ENCODE data around the gene GID8.

Gene GID8

DNA sequence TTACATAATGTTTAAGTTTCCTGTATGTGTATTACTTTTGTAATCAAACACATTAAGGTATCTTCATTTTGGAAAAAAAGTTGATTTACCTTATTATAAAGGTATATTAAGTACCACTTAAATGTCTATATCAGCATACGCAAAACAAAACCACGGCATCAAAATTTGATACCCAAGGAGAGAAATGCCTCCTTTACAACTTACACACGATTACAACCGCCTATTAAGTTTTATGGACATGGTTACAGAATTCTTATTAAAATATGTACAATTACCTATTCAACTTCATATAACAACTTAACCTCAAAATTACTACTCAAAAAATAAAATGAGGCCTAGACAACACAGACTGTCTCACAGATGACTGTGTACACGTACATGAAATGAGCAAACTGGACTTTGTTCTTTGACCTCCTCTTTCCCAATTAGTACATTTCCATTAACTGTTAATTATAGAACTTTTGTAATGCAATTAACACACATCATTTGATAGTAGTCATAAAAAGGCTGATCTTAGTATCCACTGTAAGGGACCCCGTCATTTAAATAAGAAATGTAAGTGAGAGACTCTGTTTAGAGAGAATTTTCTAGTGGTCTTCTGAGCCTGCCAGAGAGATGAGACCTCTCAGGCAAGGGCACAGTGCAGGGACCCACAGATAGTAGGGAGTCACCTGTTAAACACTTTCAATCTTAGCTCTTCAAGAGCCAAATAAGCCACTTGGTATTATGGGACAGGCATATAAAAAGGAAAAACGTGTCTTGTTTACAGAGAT, 14.1 kb upstream of the GID8 start:
- ATAC-seq: no peak
- Mint-ChIP-seq H3K4me1 (peaks cover 72% of the 10 kb centered on the region), H3K9me3 (no peaks in the 10 kb centered on the region), H3K4me3 (peak overlapping the region; percentile 89), H3K36me3 (peaks cover 44% of the 10 kb centered on the region), H3K27ac (peak overlapping the region; percentile 96)
- DNase-seq (ENCODE audit: low spot score in 2 of 2): no peak

- peak overlapping the region; percentile 89 for H3K4me3 Mint-ChIP-seq
- H3K9me3 Mint-ChIP-seq: no peaks in the 10 kb centered on the region
- peaks cover 71% of the 10 kb centered on the region for H3K4me1 Mint-ChIP-seq
- peak overlapping the region; percentile 96 for H3K27ac Mint-ChIP-seq
- no peak for DNase-seq (ENCODE audit: low spot score in 2 of 2)
- peaks cover 39% of the 10 kb centered on the region for H3K36me3 Mint-ChIP-seq
- ATAC-seq: peak; percentile 12
Measured at GRCh38 chr20:62924442-62925075, 13.4 kb upstream of the GID8 start.

DNA sequence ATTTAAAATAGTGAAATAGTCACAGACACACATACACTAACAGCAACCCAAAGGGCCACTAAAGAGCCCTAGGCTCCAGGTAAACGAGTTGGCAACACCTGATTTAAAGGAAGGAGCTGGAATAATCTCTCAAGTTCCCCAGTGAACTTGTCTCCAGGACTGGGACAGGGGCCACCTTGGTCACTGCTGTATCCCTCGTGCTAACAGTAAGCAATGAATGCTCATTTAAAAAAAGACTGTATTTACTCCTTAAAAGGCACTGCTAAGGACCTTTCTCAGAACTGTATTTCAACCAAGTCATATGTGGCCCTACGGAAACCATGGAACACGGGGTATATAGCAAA, 12.9 kb upstream of the GID8 start:
- Mint-ChIP-seq H3K4me3 (peak overlapping the region; percentile 89), H3K27ac (peak overlapping the region; percentile 96), H3K4me1 (peaks cover 72% of the 10 kb centered on the region), H3K36me3 (peaks cover 39% of the 10 kb centered on the region), H3K9me3 (no peaks in the 10 kb centered on the region)
- DNase-seq (ENCODE audit: low spot score in 2 of 2): no peak
- ATAC-seq: no peak

DNA sequence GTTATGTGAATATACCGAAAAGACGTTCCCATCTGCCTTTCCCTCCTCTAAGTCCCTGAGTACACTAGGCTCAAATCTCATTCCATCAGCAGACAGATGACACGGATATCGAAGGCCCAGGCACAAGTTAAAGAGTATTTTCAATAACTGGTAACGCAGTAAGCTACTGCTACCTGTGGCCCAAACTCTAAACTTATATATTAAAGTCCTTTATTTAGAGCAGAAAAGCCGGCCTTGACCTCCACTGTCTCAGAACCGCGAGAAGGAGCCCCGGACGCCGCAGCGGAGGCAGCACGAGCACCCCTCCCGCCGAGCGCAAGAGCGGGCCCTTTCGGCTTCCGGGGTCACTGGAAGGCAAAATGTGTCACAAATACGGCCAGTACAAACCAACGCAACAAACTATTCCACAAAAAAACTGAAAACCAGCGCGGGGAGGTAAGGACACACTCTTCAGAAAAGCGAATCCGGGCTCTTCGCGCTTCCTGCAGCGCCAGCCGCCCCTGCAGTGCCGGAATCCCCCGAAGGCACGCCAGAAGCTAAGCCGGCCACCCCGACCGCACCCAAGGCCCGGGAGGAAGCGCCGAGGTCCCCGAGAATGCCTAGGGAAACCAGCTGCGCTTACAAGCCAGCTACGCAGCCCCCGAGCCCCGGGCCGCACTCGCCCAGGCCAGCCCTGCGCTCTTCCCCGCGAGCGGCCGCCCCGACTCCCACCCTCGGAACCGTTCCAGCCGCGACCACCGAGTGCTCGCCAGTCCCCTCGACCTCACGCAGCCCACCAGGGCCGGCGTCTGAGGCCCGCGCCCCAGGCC, 12.3 kb upstream of the GID8 start:
- H3K4me3 Mint-ChIP-seq: peak overlapping the region; percentile 89
- peaks cover 39% of the 10 kb centered on the region for H3K36me3 Mint-ChIP-seq
- H3K9me3 Mint-ChIP-seq: no peaks in the 10 kb centered on the region
- ATAC-seq: peak; percentile 7
- DNase-seq (ENCODE audit: low spot score in 2 of 2): peak; percentile 32 to 74
- H3K27ac Mint-ChIP-seq: peak overlapping the region; percentile 96
- H3K4me1 Mint-ChIP-seq: peaks cover 72% of the 10 kb centered on the region

DNA sequence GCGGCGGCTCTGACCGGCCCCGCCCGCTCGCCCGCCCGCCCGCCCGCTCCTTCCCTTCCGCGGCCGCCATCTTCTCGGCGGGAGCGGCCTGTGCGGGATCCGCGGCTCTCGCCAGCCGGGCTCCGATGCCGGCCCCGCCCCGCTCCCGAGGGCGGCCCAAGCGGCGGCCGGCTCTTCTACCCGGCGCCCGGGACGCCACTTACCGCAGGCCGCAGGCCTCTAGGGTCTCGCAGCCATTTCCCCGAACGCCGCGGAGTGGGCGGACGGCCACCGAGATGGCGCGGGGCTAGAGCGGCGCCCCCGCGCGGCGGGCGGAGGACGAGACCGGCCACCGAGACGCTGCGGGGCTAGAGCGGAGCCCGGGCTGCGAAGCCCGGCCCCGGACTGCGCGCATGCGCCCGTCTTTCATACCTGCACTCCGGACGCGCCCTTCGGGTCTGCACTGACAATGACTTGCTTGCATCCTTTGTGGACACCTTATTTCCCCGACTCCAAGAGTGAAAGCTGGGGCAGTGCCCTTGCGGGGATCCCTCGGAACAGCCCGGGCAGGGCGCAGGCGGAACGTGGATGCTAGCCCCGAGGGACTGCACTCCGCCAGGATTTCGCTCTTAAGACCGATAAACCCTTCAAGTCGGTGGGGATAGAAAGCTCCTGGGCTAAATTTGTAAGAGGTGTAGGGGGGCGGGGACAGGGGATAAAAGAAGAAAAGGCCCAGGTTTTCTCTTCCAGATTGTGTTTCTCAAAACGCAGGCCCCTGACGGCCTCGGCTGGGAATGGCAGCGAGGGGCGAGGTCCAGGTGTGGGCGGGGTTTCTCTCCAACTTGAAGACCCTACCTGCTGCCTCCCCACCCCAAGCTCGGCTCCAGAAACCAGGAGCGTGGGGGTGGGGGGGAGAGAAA, 11.5 kb upstream of the GID8 start, which contains the start of gene DIDO1:
Gene DIDO1, minus strand, starts transcription at position 277 of the 899 bp plus-strand sequence.
- Mint-ChIP-seq H3K27ac (peak within 1 kb of the TSS; percentile 96), H3K4me3 (peak within 1 kb of the TSS; percentile 89), H3K9me3 (no peaks in the 10 kb centered on the region), H3K36me3 (peaks cover 33% of the 10 kb centered on the region), H3K4me1 (peaks cover 71% of the 10 kb centered on the region)
- DNase-seq (ENCODE audit: low spot score in 2 of 2) (peak; percentile 92 to 94), ATAC-seq (peak; percentile 87)

GRCh38 chr20:62927128-62927705, 10.7 kb upstream of the GID8 start:
- peaks cover 33% of the 10 kb centered on the region for H3K36me3 Mint-ChIP-seq
- DNase-seq (ENCODE audit: low spot score in 2 of 2) (no peak), ATAC-seq (no peak)
- no peaks in the 10 kb centered on the region for H3K9me3 Mint-ChIP-seq
- peak overlapping the region; percentile 84 for H3K27ac Mint-ChIP-seq
- peaks cover 67% of the 10 kb centered on the region for H3K4me1 Mint-ChIP-seq
- H3K4me3 Mint-ChIP-seq: peak overlapping the region; percentile 89

DNA sequence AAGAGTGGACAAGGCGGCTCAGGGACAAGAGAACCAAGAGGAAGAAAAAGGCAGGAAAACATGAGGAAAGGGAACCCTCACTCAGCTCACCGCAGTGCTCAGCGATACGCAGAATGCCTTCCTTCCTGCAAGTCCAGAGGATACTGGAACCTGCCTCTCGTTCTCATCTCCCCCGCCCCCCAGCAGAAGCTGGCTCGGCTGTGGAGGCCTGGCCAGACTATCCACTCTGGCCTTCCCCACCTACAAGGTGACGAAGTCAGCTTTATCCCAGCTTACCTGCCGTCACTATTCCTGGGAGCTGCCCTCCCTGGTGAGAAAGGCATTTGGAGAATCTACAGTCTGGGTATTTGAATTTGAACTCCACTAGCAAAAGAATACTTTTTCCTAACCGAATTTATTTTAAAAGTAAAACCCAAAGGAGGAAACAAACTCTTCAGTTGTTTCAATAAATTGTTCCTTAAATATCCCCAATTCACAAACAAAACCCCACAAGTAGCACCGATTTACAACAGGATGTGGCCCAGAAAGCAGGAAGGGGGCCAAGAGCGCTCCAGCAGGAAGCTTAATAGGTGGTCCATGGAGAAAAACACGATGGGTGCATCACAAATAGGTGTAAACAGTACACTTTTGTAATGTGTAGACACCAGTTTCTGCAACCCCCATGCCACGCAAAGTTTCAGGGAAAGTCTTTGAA, 9.6 kb upstream of the GID8 start:
- Mint-ChIP-seq H3K36me3 (peaks cover 27% of the 10 kb centered on the region), H3K9me3 (no peaks in the 10 kb centered on the region), H3K27ac (peak overlapping the region; percentile 84), H3K4me1 (peaks cover 60% of the 10 kb centered on the region), H3K4me3 (peak overlapping the region; percentile 89)
- no peak for ATAC-seq
- DNase-seq (ENCODE audit: low spot score in 2 of 2): no peak

DNA sequence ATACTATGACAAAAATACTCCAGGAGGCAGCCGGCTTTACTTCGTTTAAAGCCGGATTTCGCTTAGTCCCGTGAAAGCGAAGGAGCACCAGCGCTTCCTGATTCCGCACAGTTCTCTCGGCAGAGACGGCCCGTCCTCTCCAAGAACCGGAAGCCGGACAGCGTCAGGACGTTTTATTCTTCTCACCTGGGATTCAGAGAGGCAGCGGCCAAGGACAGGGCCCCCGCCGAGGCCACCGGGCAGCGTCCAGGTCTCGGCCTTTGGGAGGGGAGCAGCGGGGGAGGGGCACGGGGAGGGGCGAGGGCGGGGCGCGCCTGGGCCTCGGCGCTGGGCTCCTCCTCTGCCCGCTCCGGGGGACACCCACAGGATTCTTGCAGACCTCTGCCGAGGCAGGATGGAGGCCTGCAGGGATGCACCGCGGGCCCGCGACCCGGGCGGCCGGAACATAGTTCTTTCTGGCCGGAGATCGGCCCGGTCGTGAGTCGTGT, 8.9 kb upstream of the GID8 start:
- DNase-seq (ENCODE audit: low spot score in 2 of 2) (peak; percentile 32 to 69), ATAC-seq (peak; percentile 63)
- H3K9me3 Mint-ChIP-seq: no peaks in the 10 kb centered on the region
- peaks cover 23% of the 10 kb centered on the region for H3K36me3 Mint-ChIP-seq
- peak overlapping the region; percentile 84 for H3K27ac Mint-ChIP-seq
- H3K4me1 Mint-ChIP-seq: peaks cover 56% of the 10 kb centered on the region
- peak overlapping the region; percentile 89 for H3K4me3 Mint-ChIP-seq

DNA sequence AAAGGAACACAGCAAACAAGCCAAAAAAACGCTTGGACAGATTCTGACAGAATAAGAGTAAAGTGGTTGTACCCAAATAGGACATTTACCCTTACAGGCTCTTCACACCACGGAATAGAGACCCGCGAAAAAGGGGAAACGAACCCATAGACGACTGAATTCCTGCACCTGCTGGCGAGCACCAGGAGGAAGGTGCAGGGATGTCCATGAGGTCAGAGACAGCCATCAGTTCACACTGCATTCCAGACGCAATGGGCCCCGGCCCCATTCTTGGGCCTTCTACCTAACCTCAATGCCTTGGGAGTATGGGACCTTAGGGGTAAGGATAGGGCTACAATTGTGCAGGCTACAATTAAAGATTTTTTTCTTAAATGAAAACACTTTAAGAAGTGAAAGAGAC, 6.5 kb upstream of the GID8 start:
- peaks cover 4% of the 10 kb centered on the region for H3K36me3 Mint-ChIP-seq
- no peak for DNase-seq (ENCODE audit: low spot score in 2 of 2)
- peaks cover 47% of the 10 kb centered on the region for H3K4me1 Mint-ChIP-seq
- H3K9me3 Mint-ChIP-seq: no peaks in the 10 kb centered on the region
- ATAC-seq: no peak
- H3K27ac Mint-ChIP-seq: no peak overlapping the region
- H3K4me3 Mint-ChIP-seq: no peak overlapping the region

DNA sequence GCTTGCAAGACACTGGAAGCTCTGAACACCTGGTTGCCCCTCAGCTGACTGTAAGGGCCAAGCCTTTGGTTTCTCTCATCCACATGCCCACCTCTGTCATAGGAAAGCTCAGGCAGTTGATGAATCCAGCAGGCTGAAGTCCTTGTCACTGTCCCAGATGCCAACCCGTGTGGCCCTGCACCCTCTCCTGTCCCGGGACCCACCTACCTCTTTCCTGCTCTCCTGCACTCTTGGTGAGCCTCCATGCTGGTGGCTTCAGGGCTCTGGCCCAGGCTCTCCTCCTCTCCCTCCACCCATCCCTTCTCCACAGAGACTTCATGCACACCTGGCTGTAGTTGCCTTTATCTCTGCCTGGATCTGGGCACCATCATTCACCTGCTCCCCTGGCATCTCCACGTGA, 4.0 kb upstream of the GID8 start:
- H3K4me3 Mint-ChIP-seq: no peak overlapping the region
- H3K4me1 Mint-ChIP-seq: peaks cover 28% of the 10 kb centered on the region
- H3K9me3 Mint-ChIP-seq: no peaks in the 10 kb centered on the region
- no peak for ATAC-seq
- no peak for DNase-seq (ENCODE audit: low spot score in 2 of 2)
- H3K27ac Mint-ChIP-seq: no peak overlapping the region
- peaks cover 9% of the 10 kb centered on the region for H3K36me3 Mint-ChIP-seq

GRCh38 chr20:62935204-62935967, 2.6 kb upstream of the GID8 start:
- peaks cover 20% of the 10 kb centered on the region for H3K36me3 Mint-ChIP-seq
- H3K4me3 Mint-ChIP-seq: no peak overlapping the region
- ATAC-seq (no peak), DNase-seq (ENCODE audit: low spot score in 2 of 2) (no peak)
- H3K27ac Mint-ChIP-seq: no peak overlapping the region
- no peaks in the 10 kb centered on the region for H3K9me3 Mint-ChIP-seq
- peaks cover 27% of the 10 kb centered on the region for H3K4me1 Mint-ChIP-seq

DNA sequence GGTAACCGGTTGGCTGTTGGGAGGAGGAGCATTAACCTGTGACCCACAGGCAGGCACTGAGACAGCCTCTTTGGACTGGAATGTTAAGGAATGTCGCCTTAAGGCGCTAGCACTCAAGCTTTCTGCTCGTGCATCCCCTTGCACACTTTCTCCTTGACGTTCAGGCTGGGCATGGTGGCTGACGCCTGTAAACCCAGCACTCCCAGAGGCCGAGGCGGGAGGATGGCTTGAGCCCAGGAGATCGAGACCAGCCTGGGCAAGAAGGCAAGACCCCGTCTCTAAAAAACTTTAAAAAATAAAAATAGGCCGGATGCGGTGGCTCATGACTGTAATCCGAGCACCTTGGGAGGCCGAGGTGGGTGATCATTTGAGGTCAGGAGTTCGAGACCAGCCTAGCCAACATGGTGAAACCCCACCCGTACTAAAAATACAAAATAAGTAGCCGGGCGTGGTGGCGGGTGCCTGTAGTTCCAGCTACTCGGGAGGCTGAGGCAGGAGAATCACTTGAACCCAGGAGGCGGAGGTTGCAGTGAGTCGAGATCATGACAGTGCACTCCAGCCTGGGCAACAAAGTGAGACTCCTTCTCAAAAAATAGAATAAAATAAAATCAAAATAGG, 1.9 kb upstream of the GID8 start:
- ATAC-seq (no peak), DNase-seq (ENCODE audit: low spot score in 2 of 2) (no peak)
- H3K9me3 Mint-ChIP-seq: no peaks in the 10 kb centered on the region
- H3K27ac Mint-ChIP-seq: no peak overlapping the region
- H3K4me3 Mint-ChIP-seq: no peak overlapping the region
- H3K36me3 Mint-ChIP-seq: peaks cover 27% of the 10 kb centered on the region
- peaks cover 21% of the 10 kb centered on the region for H3K4me1 Mint-ChIP-seq

All from stimulated activated effector memory CD8-positive, alpha-beta T cell treated with anti-CD3 and anti-CD28 coated beads, Interleukin-12 subunit alpha, Interleukin-12 subunit beta, amount 100 ng/mL, for 72 hours (primary cell).